HCT116 (cell line): ENCODE results near the gene ACSL6. TPM values are rescaled to one million over a fixed set of nuclear protein-coding genes. Genes with fewer than 3 reads are reported as not detected.

Source experiments
- ATAC-seq: fragments of 200-7000 bp; cut with Tn5 transposase; 2 replicates; pipeline ENCODE4 v1.9.1; 2020; ENCODE audit warnings: mild to moderate bottlenecking, moderate library complexity
- BruUV-seq: library from RNA; stranded (reverse); fragments of 400-500 nt; replicated peaks from 2 replicates; lab custom pipeline; 2021; lab: Mats Ljungman, UMichigan
- CTCF ChIA-PET: fragments of 300-600 bp; sonication (Branson Sonifier 250); formaldehyde crosslinking; loops from one replicate; lab custom pipeline; 2021; ENCODE audit warnings: antibody characterized with exemption; lab: Charles Lee
- POLR2A ChIA-PET: fragments of 300-600, 350-600 bp; sonication (Branson Sonifier 250); formaldehyde crosslinking; loops from one replicate; lab custom pipeline; 2021; ENCODE audit warnings: antibody characterized with exemption; lab: Charles Lee
- RAD21 ChIA-PET, 2 experiments: fragments of 300-600 bp; sonication (Branson Sonifier 250); formaldehyde crosslinking; loops; one replicate each; lab custom pipeline; 2023; ENCODE audit warnings: low total read pairs in 2 of 2; ENCODE audit not compliant: uncharacterized antibody in 2 of 2, unreplicated experiment in 2 of 2, low non-redundant PET in 1 of 2; lab: Charles Lee
- DNase-seq: peaks from one replicate; pipeline ENCODE4 v3.0.0-alpha.2; 2010; ENCODE audit warnings: low read depth, low spot score
- H2AFZ ChIP-seq: fragments of 200-600 bp; shearing (Covaris generic), sonication (generic); 2 replicates; pipeline ENCODE4 v1.6.1; 2017; ENCODE audit warnings: low read depth, mixed run types, mixed read lengths, antibody characterized with exemption, low read length; ENCODE audit not compliant: poor library complexity, severe bottlenecking
- H3K27ac ChIP-seq: 2 replicates; pipeline ENCODE4 v1.5.1; 2012; ENCODE audit warnings: low read depth, low read length
- H3K27me3 ChIP-seq: fragments of 200-600 bp; sonication (generic); 2 replicates; pipeline ENCODE4 v1.6.1; 2016; ENCODE audit warnings: mixed run types, low read length, mixed read lengths; ENCODE audit not compliant: insufficient read depth
- H3K36me3 ChIP-seq, 2 experiments: fragments of 200-500 bp in 1 of 2; fragments of 200-600 bp in 1 of 2; sonication (Bioruptor generic) in 1 of 2; sonication (generic) in 1 of 2; 2 replicates each; pipeline versions ENCODE4 v1.5.1 to v1.6.1; 2014 to 2016; ENCODE audit warnings: low read length in 2 of 2, inconsistent platforms in 1 of 2, mixed read lengths in 1 of 2, mixed run types in 1 of 2; ENCODE audit not compliant: insufficient read depth in 2 of 2, control insufficient read depth in 1 of 2
- H3K4me1 ChIP-seq, 2 experiments: fragments of 200-600 bp in 1 of 2; sonication (generic) in 1 of 2; 2 replicates each; pipeline versions ENCODE4 v1.5.1 to v1.6.1; 2012 to 2017; ENCODE audit warnings: low read length in 2 of 2, inconsistent platforms in 1 of 2, mild to moderate bottlenecking in 1 of 2, mixed read lengths in 1 of 2, mixed run types in 1 of 2, moderate library complexity in 1 of 2; ENCODE audit not compliant: insufficient read depth in 2 of 2, control insufficient read depth in 1 of 2
- H3K4me2 ChIP-seq: fragments of 200-600 bp; sonication (generic); 2 replicates; pipeline ENCODE4 v1.6.1; 2017; ENCODE audit warnings: mixed run types, low read length, mixed read lengths
- H3K4me3 ChIP-seq, 2 experiments: fragments of 200-600 bp in 1 of 2; sonication (generic) in 1 of 2; replicated peaks in 1 of 2; 2 replicates each; pipeline ENCODE4 v1.5.1; 2011 to 2016; ENCODE audit warnings: low read length in 2 of 2, control low read depth in 1 of 2, low read depth in 1 of 2, mild to moderate bottlenecking in 1 of 2, mixed read lengths in 1 of 2, mixed run types in 1 of 2
- H3K79me2 ChIP-seq: fragments of 200-600 bp; sonication (generic); 2 replicates; pipeline ENCODE4 v1.6.1; 2017; ENCODE audit warnings: mild to moderate bottlenecking, mixed run types, low read length, moderate library complexity, mixed read lengths; ENCODE audit not compliant: insufficient read depth
- H3K9ac ChIP-seq: fragments of 200-600 bp; sonication (generic); 2 replicates; pipeline ENCODE4 v1.6.1; 2016; ENCODE audit warnings: low read length, mixed read lengths
- H3K9me2 ChIP-seq: fragments of 200-600 bp; sonication (generic), shearing (Covaris generic); 2 replicates; pipeline ENCODE4 v1.6.1; 2017; ENCODE audit warnings: mixed run types, mild to moderate bottlenecking, moderate library complexity; ENCODE audit not compliant: insufficient read depth
- H3K9me3 ChIP-seq, 2 experiments: fragments of 200-500 bp in 1 of 2; fragments of 200-600 bp in 1 of 2; sonication (Bioruptor generic) in 1 of 2; sonication (generic) in 1 of 2; 2 replicates each; pipeline ENCODE4 v1.6.1; 2014 to 2017; ENCODE audit warnings: low read length in 2 of 2, mixed read lengths in 2 of 2, inconsistent platforms in 1 of 2, low read depth in 1 of 2, mild to moderate bottlenecking in 1 of 2, mixed run types in 1 of 2, moderate library complexity in 1 of 2; ENCODE audit not compliant: control insufficient read depth in 1 of 2, insufficient read depth in 1 of 2
- H4K20me1 ChIP-seq: fragments of 200-600 bp; sonication (generic), shearing (Covaris generic); 2 replicates; pipeline ENCODE4 v1.6.1; 2017; ENCODE audit warnings: mixed run types, mild to moderate bottlenecking, moderate library complexity; ENCODE audit not compliant: insufficient read depth
- CEBPB ChIP-seq: IDR thresholded peaks from 2 replicates; pipeline ENCODE4 v1.6.1; 2012; ENCODE audit warnings: low read depth
- EGR1 ChIP-seq: IDR thresholded peaks from 2 replicates; pipeline ENCODE4 v1.6.1; 2012; ENCODE audit warnings: low read depth
- EZH2 ChIP-seq: fragments of 200-600 bp; sonication (generic); IDR thresholded peaks from 2 replicates; pipeline ENCODE4 v1.6.1; 2017; ENCODE audit warnings: antibody characterized with exemption, mixed run types
- POLR2AphosphoS5 ChIP-seq: IDR thresholded peaks from 2 replicates; pipeline ENCODE4 v1.6.1; 2011; ENCODE audit warnings: mild to moderate bottlenecking, low read depth, low read length, moderate library complexity
- SIN3A ChIP-seq: IDR thresholded peaks from 2 replicates; pipeline ENCODE4 v1.6.1; 2012; ENCODE audit warnings: low read depth
- SP1 ChIP-seq: IDR thresholded peaks from 2 replicates; pipeline ENCODE4 v1.6.1; 2012; ENCODE audit warnings: low read depth
- ZFX ChIP-seq: fragments of 450-650 bp; IDR thresholded peaks from 2 replicates; pipeline ENCODE4 v1.6.1; 2017
- ZNF274 ChIP-seq: fragments of 200-500 bp; sonication (Bioruptor generic); IDR thresholded peaks from 2 replicates; pipeline ENCODE4 v1.6.1; 2014; ENCODE audit warnings: mild to moderate bottlenecking, low read depth, low read length, inconsistent platforms
- intact Hi-C: fragments of 100-400 bp; cut with micrococcal nuclease; formaldehyde crosslinking; loops from 2 replicates; pipeline ENCODE4 v1.10.0; 2022
- total RNA-seq: library from RNA; stranded (reverse); gene quantifications from one replicate; pipeline ENCODE4 v1.2.1, GENCODE V29; 2021; ENCODE audit not compliant: unreplicated experiment
- TF ChIP-seq, protein P1 (sequence below), 3 experiments: fragments of 200-600 bp in 1 of 3; sonication (generic) in 1 of 3; IDR thresholded peaks in 2 of 3; conservative IDR thresholded peaks in 1 of 3; 2 replicates each; pipeline ENCODE4 v1.5.1; 2012 to 2017; ENCODE audit warnings: low read depth in 2 of 3, low read length in 2 of 3, antibody characterized with exemption in 1 of 3, borderline replicate concordance in 1 of 3, control low read depth in 1 of 3, mild to moderate bottlenecking in 1 of 3, mixed read lengths in 1 of 3, mixed run types in 1 of 3, moderate library complexity in 1 of 3; ENCODE audit not compliant: insufficient read depth in 1 of 3
- TF ChIP-seq, protein P2 (sequence below): IDR thresholded peaks from 2 replicates; pipeline ENCODE4 v1.6.1; 2012
- TF ChIP-seq, protein P3 (sequence below): IDR thresholded peaks from 2 replicates; pipeline ENCODE4 v1.6.1; 2012; ENCODE audit warnings: low read depth

The ACSL6 gene
- total RNA-seq, 1 experiment from 2014 or later = 2.3 TPM

DNA sequence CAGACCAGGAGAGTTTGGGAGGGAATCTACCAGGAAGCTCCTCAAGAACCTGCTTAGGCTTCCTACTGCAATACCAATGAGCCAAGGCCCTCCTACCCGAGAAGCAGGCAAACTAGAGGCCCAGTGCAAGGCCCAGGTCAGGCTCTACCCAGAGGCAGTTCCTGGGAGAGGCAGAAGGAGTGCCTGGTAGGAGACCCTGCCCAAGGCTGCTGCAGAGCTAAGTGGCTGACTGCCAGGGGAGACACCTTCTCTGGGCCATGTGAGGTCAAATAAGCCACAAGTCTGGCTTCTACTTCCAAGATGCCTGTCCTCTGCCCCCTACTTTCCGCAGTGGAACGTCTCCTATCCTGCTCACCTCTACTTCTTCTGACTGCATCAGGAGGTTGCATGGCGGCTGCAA lies 17.8 kb downstream of the ACSL6 start (continued):
- TF ChIP-seq, protein P1, sequence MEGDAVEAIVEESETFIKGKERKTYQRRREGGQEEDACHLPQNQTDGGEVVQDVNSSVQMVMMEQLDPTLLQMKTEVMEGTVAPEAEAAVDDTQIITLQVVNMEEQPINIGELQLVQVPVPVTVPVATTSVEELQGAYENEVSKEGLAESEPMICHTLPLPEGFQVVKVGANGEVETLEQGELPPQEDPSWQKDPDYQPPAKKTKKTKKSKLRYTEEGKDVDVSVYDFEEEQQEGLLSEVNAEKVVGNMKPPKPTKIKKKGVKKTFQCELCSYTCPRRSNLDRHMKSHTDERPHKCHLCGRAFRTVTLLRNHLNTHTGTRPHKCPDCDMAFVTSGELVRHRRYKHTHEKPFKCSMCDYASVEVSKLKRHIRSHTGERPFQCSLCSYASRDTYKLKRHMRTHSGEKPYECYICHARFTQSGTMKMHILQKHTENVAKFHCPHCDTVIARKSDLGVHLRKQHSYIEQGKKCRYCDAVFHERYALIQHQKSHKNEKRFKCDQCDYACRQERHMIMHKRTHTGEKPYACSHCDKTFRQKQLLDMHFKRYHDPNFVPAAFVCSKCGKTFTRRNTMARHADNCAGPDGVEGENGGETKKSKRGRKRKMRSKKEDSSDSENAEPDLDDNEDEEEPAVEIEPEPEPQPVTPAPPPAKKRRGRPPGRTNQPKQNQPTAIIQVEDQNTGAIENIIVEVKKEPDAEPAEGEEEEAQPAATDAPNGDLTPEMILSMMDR (IDR thresholded peaks at IDR 0.05 in 2 of 3, conservative IDR thresholded peaks at IDR 0.05 in 1 of 3; ENCODE audit: borderline replicate concordance in 1 of 3, insufficient read depth in 1 of 3, low read depth in 2 of 3, low read length in 2 of 3) = no peak
- no peak for TF ChIP-seq ZNF274
- no peak for TF ChIP-seq EZH2
- no peak for TF ChIP-seq ZFX
- no peak for TF ChIP-seq SIN3A
- TF ChIP-seq, protein P2, sequence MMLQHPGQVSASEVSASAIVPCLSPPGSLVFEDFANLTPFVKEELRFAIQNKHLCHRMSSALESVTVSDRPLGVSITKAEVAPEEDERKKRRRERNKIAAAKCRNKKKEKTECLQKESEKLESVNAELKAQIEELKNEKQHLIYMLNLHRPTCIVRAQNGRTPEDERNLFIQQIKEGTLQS = no peak
- no peak for TF ChIP-seq CEBPB

DNA sequence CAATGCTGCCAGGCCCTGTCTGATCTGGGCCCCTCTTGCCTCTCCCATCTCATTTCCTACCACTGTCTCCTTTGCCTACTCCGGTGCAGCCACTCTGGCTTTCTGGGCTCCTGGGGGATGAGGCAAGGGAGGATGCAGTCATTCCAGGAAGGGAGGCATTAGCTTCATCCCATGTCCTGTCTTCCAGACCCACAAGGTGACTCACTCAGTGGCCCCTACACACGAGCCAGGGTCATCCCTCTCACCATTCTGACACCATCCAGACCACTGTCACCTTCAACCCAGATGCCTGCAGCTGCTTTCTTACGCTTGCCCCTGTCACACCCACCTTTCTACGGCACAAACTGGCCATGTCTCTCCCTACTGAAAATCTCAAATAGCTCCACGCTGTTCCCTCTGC lies 19.1 kb downstream of the ACSL6 start:
- Histone ChIP-seq H3K9ac (no peak overlapping the region), H3K4me1 (no peaks in the 10 kb centered on the region), H3K79me2 (no peaks in the 10 kb centered on the region), H3K27ac (no peak overlapping the region), H3K4me2 (no peak overlapping the region), H3K9me2 (no peaks in the 10 kb centered on the region), H3K27me3 (no peaks in the 10 kb centered on the region), H3K4me3 (no peak overlapping the region), H2AFZ (no peak overlapping the region), H4K20me1 (no peaks in the 10 kb centered on the region), H3K9me3 (no peaks in the 10 kb centered on the region), H3K36me3 (no peaks in the 10 kb centered on the region)
- ChIA-PET CTCF (no interaction called here), RAD21 (no interaction called here), POLR2A (no interaction called here)
- DNase-seq (no peak), ATAC-seq (no peak)
- TF ChIP-seq CEBPB (no peak), ZNF274 (no peak), SP1 (no peak), POLR2AphosphoS5 (no peak), EGR1 (no peak)
- TF ChIP-seq, protein P3, sequence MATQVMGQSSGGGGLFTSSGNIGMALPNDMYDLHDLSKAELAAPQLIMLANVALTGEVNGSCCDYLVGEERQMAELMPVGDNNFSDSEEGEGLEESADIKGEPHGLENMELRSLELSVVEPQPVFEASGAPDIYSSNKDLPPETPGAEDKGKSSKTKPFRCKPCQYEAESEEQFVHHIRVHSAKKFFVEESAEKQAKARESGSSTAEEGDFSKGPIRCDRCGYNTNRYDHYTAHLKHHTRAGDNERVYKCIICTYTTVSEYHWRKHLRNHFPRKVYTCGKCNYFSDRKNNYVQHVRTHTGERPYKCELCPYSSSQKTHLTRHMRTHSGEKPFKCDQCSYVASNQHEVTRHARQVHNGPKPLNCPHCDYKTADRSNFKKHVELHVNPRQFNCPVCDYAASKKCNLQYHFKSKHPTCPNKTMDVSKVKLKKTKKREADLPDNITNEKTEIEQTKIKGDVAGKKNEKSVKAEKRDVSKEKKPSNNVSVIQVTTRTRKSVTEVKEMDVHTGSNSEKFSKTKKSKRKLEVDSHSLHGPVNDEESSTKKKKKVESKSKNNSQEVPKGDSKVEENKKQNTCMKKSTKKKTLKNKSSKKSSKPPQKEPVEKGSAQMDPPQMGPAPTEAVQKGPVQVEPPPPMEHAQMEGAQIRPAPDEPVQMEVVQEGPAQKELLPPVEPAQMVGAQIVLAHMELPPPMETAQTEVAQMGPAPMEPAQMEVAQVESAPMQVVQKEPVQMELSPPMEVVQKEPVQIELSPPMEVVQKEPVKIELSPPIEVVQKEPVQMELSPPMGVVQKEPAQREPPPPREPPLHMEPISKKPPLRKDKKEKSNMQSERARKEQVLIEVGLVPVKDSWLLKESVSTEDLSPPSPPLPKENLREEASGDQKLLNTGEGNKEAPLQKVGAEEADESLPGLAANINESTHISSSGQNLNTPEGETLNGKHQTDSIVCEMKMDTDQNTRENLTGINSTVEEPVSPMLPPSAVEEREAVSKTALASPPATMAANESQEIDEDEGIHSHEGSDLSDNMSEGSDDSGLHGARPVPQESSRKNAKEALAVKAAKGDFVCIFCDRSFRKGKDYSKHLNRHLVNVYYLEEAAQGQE = no peak
- BruUV-seq = no TSS peak
- intact Hi-C loops = no loop called here
